ENCODE results near the gene KDM6B.

Gene KDM6B

GRCh38 chr17:7842380-7843256, 8.6 kb downstream of the KDM6B start:
- Mint-ChIP-seq H3K4me3 (peak overlapping the region; percentile 97), H3K36me3 (ENCODE audit: low read depth) (peaks cover 56% of the 10 kb centered on the region), H3K4me1 (ENCODE audit: low read depth) (peaks cover 55% of the 10 kb centered on the region), H3K27ac (peak overlapping the region; percentile 100), H3K9me3 (no peaks in the 10 kb centered on the region), H3K27me3 (no peaks in the 10 kb centered on the region)
- DNase-seq, result peak; percentile 96

- Mint-ChIP-seq H3K27ac (peak overlapping the region; percentile 100), H3K9me3 (no peaks in the 10 kb centered on the region), H3K27me3 (no peaks in the 10 kb centered on the region), H3K36me3 (ENCODE audit: low read depth) (peaks cover 60% of the 10 kb centered on the region), H3K4me3 (peak overlapping the region; percentile 97), H3K4me1 (ENCODE audit: low read depth) (peaks cover 56% of the 10 kb centered on the region)
- peak; percentile 82 for DNase-seq
Measured at GRCh38 chr17:7843257-7843535, 9.2 kb downstream of the KDM6B start.

DNA sequence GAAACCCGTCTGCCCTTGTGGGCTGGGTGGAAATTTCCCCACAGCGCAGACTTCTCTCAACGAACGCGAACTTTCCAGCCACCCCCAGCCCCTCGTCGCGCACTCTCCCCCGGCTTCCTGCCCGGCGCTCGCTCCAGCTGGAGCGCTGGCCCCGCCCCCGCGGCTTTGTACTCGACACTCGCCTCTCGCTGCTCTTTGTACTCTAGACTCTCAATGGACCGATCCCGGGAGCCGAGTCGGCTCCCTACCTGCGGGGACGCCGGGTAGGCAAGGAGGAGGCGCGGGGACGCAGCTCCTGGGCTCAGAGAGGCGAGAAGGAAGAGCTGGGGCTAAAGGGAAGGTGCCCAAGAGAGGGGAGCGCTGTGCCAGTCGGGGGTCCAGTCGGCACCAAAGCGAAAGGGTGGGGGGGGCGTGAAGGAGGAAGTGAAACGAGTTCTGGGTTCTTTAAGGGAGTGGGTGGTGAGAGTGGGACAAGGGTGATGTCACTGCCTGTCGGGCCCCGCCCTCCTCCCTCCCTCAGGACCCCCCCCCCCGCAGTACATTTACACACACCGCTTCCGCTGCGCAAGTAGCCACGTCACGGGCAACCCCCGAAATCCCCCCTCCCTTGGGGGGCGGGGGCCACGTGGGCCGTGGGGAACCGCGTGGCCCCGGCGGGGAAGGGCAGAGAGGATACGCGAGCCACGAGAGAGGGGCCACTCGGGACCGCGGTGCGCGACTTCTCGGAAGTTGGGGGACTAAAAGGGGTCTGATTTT, 9.7 kb downstream of the KDM6B start:
- peak; percentile 94 for DNase-seq
- Mint-ChIP-seq H3K27me3 (no peaks in the 10 kb centered on the region), H3K9me3 (no peaks in the 10 kb centered on the region), H3K4me1 (ENCODE audit: low read depth) (peaks cover 54% of the 10 kb centered on the region), H3K4me3 (peak overlapping the region; percentile 97), H3K36me3 (ENCODE audit: low read depth) (peaks cover 62% of the 10 kb centered on the region), H3K27ac (peak overlapping the region; percentile 100)

GRCh38 chr17:7844292-7845154, 10.5 kb downstream of the KDM6B start:
- peaks cover 69% of the 10 kb centered on the region for H3K36me3 Mint-ChIP-seq (ENCODE audit: low read depth)

GRCh38 chr17:7845359-7846062, 11.5 kb downstream of the KDM6B start:
- DNase-seq, result no peak
- peak overlapping the region; percentile 97 for H3K4me3 Mint-ChIP-seq
- peaks cover 79% of the 10 kb centered on the region for H3K36me3 Mint-ChIP-seq (ENCODE audit: low read depth)
- H3K27me3 Mint-ChIP-seq, result no peaks in the 10 kb centered on the region
- H3K9me3 Mint-ChIP-seq, result no peaks in the 10 kb centered on the region
- H3K4me1 Mint-ChIP-seq (ENCODE audit: low read depth), result peaks cover 51% of the 10 kb centered on the region
- H3K27ac Mint-ChIP-seq, result peak overlapping the region; percentile 100

More at GRCh38 chr17:7844292-7845154, 10.5 kb downstream of the KDM6B start:
- DNase-seq, result peak; percentile 88
- Mint-ChIP-seq H3K4me3 (peak overlapping the region; percentile 97), H3K27ac (peak overlapping the region; percentile 100), H3K4me1 (ENCODE audit: low read depth) (peaks cover 51% of the 10 kb centered on the region), H3K9me3 (no peaks in the 10 kb centered on the region), H3K27me3 (no peaks in the 10 kb centered on the region)

- Mint-ChIP-seq H3K27ac (peak overlapping the region; percentile 100), H3K36me3 (ENCODE audit: low read depth) (peaks cover 83% of the 10 kb centered on the region), H3K27me3 (no peaks in the 10 kb centered on the region), H3K4me1 (ENCODE audit: low read depth) (peaks cover 51% of the 10 kb centered on the region), H3K9me3 (no peaks in the 10 kb centered on the region), H3K4me3 (peak overlapping the region; percentile 97)
- no peak for DNase-seq
Measured at GRCh38 chr17:7846063-7846735, 12.2 kb downstream of the KDM6B start.

- Mint-ChIP-seq H3K27ac (peak overlapping the region; percentile 85), H3K4me3 (peak overlapping the region; percentile 97), H3K4me1 (ENCODE audit: low read depth) (peaks cover 56% of the 10 kb centered on the region), H3K9me3 (no peaks in the 10 kb centered on the region), H3K36me3 (ENCODE audit: low read depth) (peaks cover 87% of the 10 kb centered on the region), H3K27me3 (no peaks in the 10 kb centered on the region)
- DNase-seq, result no peak
Measured at GRCh38 chr17:7846765-7847661, 13.0 kb downstream of the KDM6B start.

DNA sequence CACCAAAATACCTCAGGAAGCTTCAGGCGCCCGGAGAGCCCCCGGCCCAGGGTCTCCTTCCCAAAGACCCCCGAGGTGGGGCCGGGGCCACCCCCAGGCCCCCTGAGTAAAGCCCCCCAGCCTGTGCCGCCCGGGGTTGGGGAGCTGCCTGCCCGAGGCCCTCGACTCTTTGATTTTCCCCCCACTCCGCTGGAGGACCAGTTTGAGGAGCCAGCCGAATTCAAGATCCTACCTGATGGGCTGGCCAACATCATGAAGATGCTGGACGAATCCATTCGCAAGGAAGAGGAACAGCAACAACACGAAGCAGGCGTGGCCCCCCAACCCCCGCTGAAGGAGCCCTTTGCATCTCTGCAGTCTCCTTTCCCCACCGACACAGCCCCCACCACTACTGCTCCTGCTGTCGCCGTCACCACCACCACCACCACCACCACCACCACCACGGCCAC, 14.1 kb downstream of the KDM6B start:
- no peaks in the 10 kb centered on the region for H3K27me3 Mint-ChIP-seq
- H3K27ac Mint-ChIP-seq, result peak overlapping the region; percentile 47
- no peak for DNase-seq
- H3K4me3 Mint-ChIP-seq, result peak overlapping the region; percentile 36
- H3K36me3 Mint-ChIP-seq (ENCODE audit: low read depth), result peaks cover 90% of the 10 kb centered on the region
- H3K9me3 Mint-ChIP-seq, result no peaks in the 10 kb centered on the region
- H3K4me1 Mint-ChIP-seq (ENCODE audit: low read depth), result peaks cover 63% of the 10 kb centered on the region

DNA sequence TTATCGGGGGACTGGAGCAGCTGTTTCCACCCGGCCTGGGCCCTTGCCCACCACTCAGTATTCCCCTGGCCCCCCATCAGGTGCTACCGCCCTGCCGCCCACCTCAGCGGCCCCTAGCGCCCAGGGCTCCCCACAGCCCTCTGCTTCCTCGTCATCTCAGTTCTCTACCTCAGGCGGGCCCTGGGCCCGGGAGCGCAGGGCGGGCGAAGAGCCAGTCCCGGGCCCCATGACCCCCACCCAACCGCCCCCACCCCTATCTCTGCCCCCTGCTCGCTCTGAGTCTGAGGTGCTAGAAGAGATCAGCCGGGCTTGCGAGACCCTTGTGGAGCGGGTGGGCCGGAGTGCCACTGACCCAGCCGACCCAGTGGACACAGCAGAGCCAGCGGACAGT, 14.7 kb downstream of the KDM6B start:
- no peaks in the 10 kb centered on the region for H3K27me3 Mint-ChIP-seq
- no peak for DNase-seq
- H3K9me3 Mint-ChIP-seq, result no peaks in the 10 kb centered on the region
- peak overlapping the region; percentile 77 for H3K4me3 Mint-ChIP-seq
- peaks cover 86% of the 10 kb centered on the region for H3K36me3 Mint-ChIP-seq (ENCODE audit: low read depth)
- no peak overlapping the region for H3K27ac Mint-ChIP-seq
- peaks cover 64% of the 10 kb centered on the region for H3K4me1 Mint-ChIP-seq (ENCODE audit: low read depth)

DNA sequence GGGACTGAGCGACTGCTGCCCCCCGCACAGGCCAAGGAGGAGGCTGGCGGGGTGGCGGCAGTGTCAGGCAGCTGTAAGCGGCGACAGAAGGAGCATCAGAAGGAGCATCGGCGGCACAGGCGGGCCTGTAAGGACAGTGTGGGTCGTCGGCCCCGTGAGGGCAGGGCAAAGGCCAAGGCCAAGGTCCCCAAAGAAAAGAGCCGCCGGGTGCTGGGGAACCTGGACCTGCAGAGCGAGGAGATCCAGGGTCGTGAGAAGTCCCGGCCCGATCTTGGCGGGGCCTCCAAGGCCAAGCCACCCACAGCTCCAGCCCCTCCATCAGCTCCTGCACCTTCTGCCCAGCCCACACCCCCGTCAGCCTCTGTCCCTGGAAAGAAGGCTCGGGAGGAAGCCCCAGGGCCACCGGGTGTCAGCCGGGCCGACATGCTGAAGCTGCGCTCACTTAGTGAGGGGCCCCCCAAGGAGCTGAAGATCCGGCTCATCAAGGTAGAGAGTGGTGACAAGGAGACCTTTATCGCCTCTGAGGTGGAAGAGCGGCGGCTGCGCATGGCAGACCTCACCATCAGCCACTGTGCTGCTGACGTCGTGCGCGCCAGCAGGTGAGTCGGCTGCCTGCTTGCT, 15.2 kb downstream of the KDM6B start:
- Mint-ChIP-seq H3K9me3 (no peaks in the 10 kb centered on the region), H3K4me3 (peak overlapping the region; percentile 77), H3K27me3 (no peaks in the 10 kb centered on the region), H3K36me3 (ENCODE audit: low read depth) (peaks cover 86% of the 10 kb centered on the region), H3K27ac (peak overlapping the region; percentile 81), H3K4me1 (ENCODE audit: low read depth) (peaks cover 66% of the 10 kb centered on the region)
- DNase-seq, result no peak

GRCh38 chr17:7849751-7850504, 15.9 kb downstream of the KDM6B start:
- peaks cover 70% of the 10 kb centered on the region for H3K4me1 Mint-ChIP-seq (ENCODE audit: low read depth)
- peak overlapping the region; percentile 81 for H3K27ac Mint-ChIP-seq
- no peaks in the 10 kb centered on the region for H3K9me3 Mint-ChIP-seq
- peaks cover 85% of the 10 kb centered on the region for H3K36me3 Mint-ChIP-seq (ENCODE audit: low read depth)
- peak overlapping the region; percentile 77 for H3K4me3 Mint-ChIP-seq
- DNase-seq, result no peak
- H3K27me3 Mint-ChIP-seq, result no peaks in the 10 kb centered on the region

All from activated T-cell treated with anti-CD3 and anti-CD28 coated beads, Interleukin-2, amount 50 U/mL, for 24 hours (primary cell).